Kidney epithelial cell (primary cell): ENCODE data around the gene AAMDC. TPM values are rescaled to one million over a fixed set of nuclear protein-coding genes. Genes with fewer than 3 reads are reported as not detected.

Source experiments
- DNase-seq: peaks from one replicate; pipeline ENCODE4 v3.0.0-alpha.2; 2010; ENCODE audit warnings: low read depth
- H3K27me3 ChIP-seq: 2 replicates; pipeline ENCODE4 v1.6.0; 2011; ENCODE audit warnings: low read length; ENCODE audit not compliant: control insufficient read depth, insufficient read depth
- H3K36me3 ChIP-seq: 2 replicates; pipeline ENCODE4 v1.5.1; 2011; ENCODE audit warnings: low read length; ENCODE audit not compliant: control insufficient read depth, insufficient read depth
- H3K4me3 ChIP-seq: 2 replicates; pipeline ENCODE4 v1.5.1; 2011; ENCODE audit warnings: low read depth, mild to moderate bottlenecking, control low read depth, low read length
- CTCF ChIP-seq: IDR thresholded peaks from 2 replicates; pipeline ENCODE4 v1.5.1; 2011; ENCODE audit warnings: mild to moderate bottlenecking, moderate library complexity, low read length, control low read depth, inconsistent platforms; ENCODE audit not compliant: insufficient read depth, poor library complexity, severe bottlenecking
- total RNA-seq: library from RNA; depleted of rRNA; stranded (reverse); fragments of >200 nt; gene quantifications from 2 replicates; pipeline ENCODE4 v1.2.3, GENCODE V29; 2015

AAMDC gene
- total RNA-seq, 1 donor from 2014 or later, result 12.4 TPM

- Histone ChIP-seq H3K4me3 (no peak overlapping the region), H3K36me3 (no peaks in the 10 kb centered on the region), H3K27me3 (no peaks in the 10 kb centered on the region)
- TF ChIP-seq CTCF, result no peak
- DNase-seq, result no peak
These were observed 27.0 kb upstream of the AAMDC start for GRCh38 chr11:77793972-77794371.

GRCh38 chr11:77799338-77799737 is 21.6 kb upstream of the AAMDC start:
- no peaks in the 10 kb centered on the region for H3K27me3 ChIP-seq
- no peak for TF ChIP-seq CTCF
- DNase-seq, result no peak
- no peaks in the 10 kb centered on the region for H3K36me3 ChIP-seq
- H3K4me3 ChIP-seq, result no peak overlapping the region

GRCh38 chr11:77800449-77800848 is 20.5 kb upstream of the AAMDC start:
- Histone ChIP-seq H3K36me3 (no peaks in the 10 kb centered on the region), H3K4me3 (no peak overlapping the region), H3K27me3 (no peaks in the 10 kb centered on the region)
- no peak for TF ChIP-seq CTCF
- DNase-seq, result no peak

GRCh38 chr11:77801477-77801876 is 19.5 kb upstream of the AAMDC start:
- TF ChIP-seq CTCF, result no peak
- no peak for DNase-seq

GRCh38 chr11:77806415-77806814 is 14.5 kb upstream of the AAMDC start:
- TF ChIP-seq CTCF, result no peak
- Histone ChIP-seq H3K4me3 (no peak overlapping the region), H3K36me3 (no peaks in the 10 kb centered on the region), H3K27me3 (no peaks in the 10 kb centered on the region)
- DNase-seq, result no peak

More at GRCh38 chr11:77801477-77801876, 19.5 kb upstream of the AAMDC start:
- Histone ChIP-seq H3K36me3 (no peaks in the 10 kb centered on the region), H3K4me3 (no peak overlapping the region), H3K27me3 (no peaks in the 10 kb centered on the region)

- no peak for DNase-seq
- TF ChIP-seq CTCF, result no peak
- no peaks in the 10 kb centered on the region for H3K36me3 ChIP-seq
- H3K27me3 ChIP-seq, result no peaks in the 10 kb centered on the region
- H3K4me3 ChIP-seq, result no peak overlapping the region
These were observed 14.0 kb upstream of the AAMDC start for GRCh38 chr11:77806993-77807392.
